Karpas-422 (cell line): ENCODE measurements around the gene RSU1. TPM values are rescaled to one million over a fixed set of nuclear protein-coding genes. Genes with fewer than 3 reads are reported as not detected.
A peak's percentile ranks its signal among the peaks of the same experiment; 100 is the strongest.

Experiments used
- DNase-seq: peaks from one replicate; pipeline ENCODE4 v3.0.0-alpha.2; 2015
- H2AFZ ChIP-seq: fragments of 200-600 bp; sonication (generic); 2 replicates; pipeline ENCODE4 v1.6.1; 2014; ENCODE audit warnings: antibody characterized with exemption, low read length, mixed read lengths
- H3K27ac ChIP-seq: fragments of 200-600 bp; sonication (generic); 2 replicates; pipeline ENCODE4 v1.5.1; 2014; ENCODE audit warnings: mild to moderate bottlenecking, low read length, moderate library complexity
- H3K27me3 ChIP-seq: fragments of 200-600 bp; sonication (generic); 2 replicates; pipeline ENCODE4 v1.6.1; 2014; ENCODE audit warnings: low read length, mixed read lengths
- H3K36me3 ChIP-seq: fragments of 200-600 bp; sonication (generic); 2 replicates; pipeline ENCODE4 v1.6.1; 2014; ENCODE audit warnings: low read length, mixed read lengths; ENCODE audit not compliant: insufficient read depth
- H3K4me1 ChIP-seq: fragments of 200-600 bp; sonication (generic); 2 replicates; pipeline ENCODE4 v1.6.1; 2014; ENCODE audit warnings: mild to moderate bottlenecking, low read length, mixed read lengths
- H3K4me2 ChIP-seq: fragments of 200-600 bp; sonication (generic); 2 replicates; pipeline ENCODE4 v1.6.1; 2014; ENCODE audit warnings: low read length, low read depth, mild to moderate bottlenecking; ENCODE audit not compliant: poor library complexity, severe bottlenecking
- H3K4me3 ChIP-seq: fragments of 200-600 bp; sonication (generic); 2 replicates; pipeline ENCODE4 v1.5.1; 2014; ENCODE audit warnings: mild to moderate bottlenecking, antibody characterized with exemption, low read length, mixed read lengths
- H3K79me2 ChIP-seq: fragments of 200-600 bp; sonication (generic); 2 replicates; pipeline ENCODE4 v1.6.1; 2014; ENCODE audit warnings: mild to moderate bottlenecking, low read length, mixed read lengths
- H3K9ac ChIP-seq: fragments of 200-600 bp; sonication (generic); 2 replicates; pipeline ENCODE4 v1.6.0; 2014; ENCODE audit warnings: low read length
- H3K9me2 ChIP-seq: fragments of 200-600 bp; sonication (generic), shearing (Covaris generic); replicated peaks from 2 replicates; pipeline ENCODE4 v1.6.0; 2014; ENCODE audit warnings: mild to moderate bottlenecking, low read length, moderate library complexity; ENCODE audit not compliant: insufficient read depth
- H3K9me3 ChIP-seq: fragments of 300-700, 200-600 bp; sonication (generic); 2 replicates; pipeline ENCODE4 v1.6.1; 2014; ENCODE audit warnings: low read length, mixed read lengths
- H4K20me1 ChIP-seq: fragments of 200-600 bp; sonication (generic); 2 replicates; pipeline ENCODE4 v1.6.1; 2014; ENCODE audit warnings: mild to moderate bottlenecking, antibody characterized with exemption, low read length, low read depth; ENCODE audit not compliant: insufficient read depth
- total RNA-seq: library from RNA; depleted of rRNA; stranded (reverse); fragments of >200 nt; shearing (Covaris generic); gene quantifications from 2 replicates; pipeline ENCODE4 v1.2.3, GENCODE V29; 2014; ENCODE audit warnings: low replicate concordance

RSU1 gene
- total RNA-seq, 1 experiment from 2014 or later = 83.9 TPM

GRCh38 chr10:16809074-16809718 lies 8.0 kb downstream of the RSU1 start:
- H3K9me2 ChIP-seq = no peaks in the 10 kb centered on the region
- peak; percentile 85 for DNase-seq
- H3K27ac ChIP-seq = no peak overlapping the region
- H2AFZ ChIP-seq = no peak overlapping the region
- H3K27me3 ChIP-seq = no peaks in the 10 kb centered on the region
- H3K4me2 ChIP-seq = no peak overlapping the region
- H4K20me1 ChIP-seq = no peaks in the 10 kb centered on the region
- H3K9ac ChIP-seq = no peak overlapping the region
- no peaks in the 10 kb centered on the region for H3K4me1 ChIP-seq
- H3K36me3 ChIP-seq = no peaks in the 10 kb centered on the region
- H3K4me3 ChIP-seq = no peak overlapping the region
- H3K79me2 ChIP-seq = peaks cover 78% of the 10 kb centered on the region
- H3K9me3 ChIP-seq = no peaks in the 10 kb centered on the region

GRCh38 chr10:16804123-16804522 lies 13.1 kb downstream of the RSU1 start:
- Histone ChIP-seq H3K27ac (no peak overlapping the region), H3K9ac (no peak overlapping the region), H3K4me2 (no peak overlapping the region), H3K27me3 (no peaks in the 10 kb centered on the region), H3K4me1 (no peaks in the 10 kb centered on the region), H3K79me2 (peaks cover 88% of the 10 kb centered on the region), H3K4me3 (no peak overlapping the region), H2AFZ (no peak overlapping the region), H4K20me1 (no peaks in the 10 kb centered on the region), H3K9me2 (no peaks in the 10 kb centered on the region), H3K9me3 (peaks cover 4% of the 10 kb centered on the region; the same call in 1 of the 2 replicates), H3K36me3 (no peaks in the 10 kb centered on the region)
- no peak for DNase-seq

- Histone ChIP-seq H3K9ac (no peak overlapping the region), H3K9me3 (peaks cover 4% of the 10 kb centered on the region; the same call in 1 of the 2 replicates), H3K9me2 (no peaks in the 10 kb centered on the region), H3K79me2 (peaks cover 88% of the 10 kb centered on the region), H3K4me3 (no peak overlapping the region), H4K20me1 (no peaks in the 10 kb centered on the region), H3K27me3 (no peaks in the 10 kb centered on the region), H3K4me2 (no peak overlapping the region), H3K36me3 (no peaks in the 10 kb centered on the region), H3K27ac (no peak overlapping the region), H2AFZ (no peak overlapping the region), H3K4me1 (no peaks in the 10 kb centered on the region)
- no peak for DNase-seq
Observed at GRCh38 chr10:16803464-16803863, 13.8 kb downstream of the RSU1 start.

- Histone ChIP-seq H3K27ac (no peak overlapping the region), H3K9ac (no peak overlapping the region), H4K20me1 (no peaks in the 10 kb centered on the region), H3K79me2 (peaks cover 93% of the 10 kb centered on the region), H3K4me3 (no peak overlapping the region), H3K4me2 (no peak overlapping the region), H3K9me2 (no peaks in the 10 kb centered on the region), H3K36me3 (no peaks in the 10 kb centered on the region), H2AFZ (no peak overlapping the region), H3K9me3 (peaks cover 4% of the 10 kb centered on the region; the same call in 1 of the 2 replicates), H3K4me1 (no peaks in the 10 kb centered on the region), H3K27me3 (no peaks in the 10 kb centered on the region)
- no peak for DNase-seq
Observed at GRCh38 chr10:16799621-16800020, 17.6 kb downstream of the RSU1 start.

GRCh38 chr10:16798571-16798970 lies 18.7 kb downstream of the RSU1 start:
- no peaks in the 10 kb centered on the region for H3K27me3 ChIP-seq
- H3K9me2 ChIP-seq = no peaks in the 10 kb centered on the region
- H3K4me3 ChIP-seq = no peak overlapping the region
- no peaks in the 10 kb centered on the region for H3K36me3 ChIP-seq
- peaks cover 4% of the 10 kb centered on the region; the same call in 1 of the 2 replicates for H3K9me3 ChIP-seq
- H3K4me2 ChIP-seq = no peak overlapping the region
- peaks cover 92% of the 10 kb centered on the region for H3K79me2 ChIP-seq
- no peak for DNase-seq
- no peaks in the 10 kb centered on the region for H4K20me1 ChIP-seq
- H2AFZ ChIP-seq = no peak overlapping the region
- no peak overlapping the region for H3K9ac ChIP-seq
- H3K27ac ChIP-seq = no peak overlapping the region
- H3K4me1 ChIP-seq = no peaks in the 10 kb centered on the region

GRCh38 chr10:16795410-16796073 lies 21.7 kb downstream of the RSU1 start:
- Histone ChIP-seq H3K4me2 (no peak overlapping the region), H4K20me1 (no peaks in the 10 kb centered on the region), H3K9me2 (no peaks in the 10 kb centered on the region), H3K27ac (no peak overlapping the region), H2AFZ (no peak overlapping the region), H3K4me1 (no peaks in the 10 kb centered on the region), H3K79me2 (peaks cover 81% of the 10 kb centered on the region), H3K4me3 (no peak overlapping the region), H3K9me3 (peaks cover 4% of the 10 kb centered on the region; the same call in 1 of the 2 replicates), H3K36me3 (no peaks in the 10 kb centered on the region), H3K9ac (no peak overlapping the region), H3K27me3 (no peaks in the 10 kb centered on the region)
- DNase-seq = no peak

- H3K27ac ChIP-seq = no peak overlapping the region
- H3K9me2 ChIP-seq = no peaks in the 10 kb centered on the region
- DNase-seq = no peak
- no peaks in the 10 kb centered on the region for H3K9me3 ChIP-seq
- H3K79me2 ChIP-seq = peaks cover 81% of the 10 kb centered on the region
- H3K27me3 ChIP-seq = no peaks in the 10 kb centered on the region
- H3K4me2 ChIP-seq = no peak overlapping the region
- H4K20me1 ChIP-seq = no peaks in the 10 kb centered on the region
- no peaks in the 10 kb centered on the region for H3K36me3 ChIP-seq
- no peak overlapping the region for H3K4me3 ChIP-seq
- H2AFZ ChIP-seq = no peak overlapping the region
- H3K9ac ChIP-seq = no peak overlapping the region
- no peaks in the 10 kb centered on the region for H3K4me1 ChIP-seq
Observed at GRCh38 chr10:16794005-16794404, 23.2 kb downstream of the RSU1 start.

- H3K27me3 ChIP-seq = no peaks in the 10 kb centered on the region
- no peak for DNase-seq
- H3K9me3 ChIP-seq = no peaks in the 10 kb centered on the region
- H3K9me2 ChIP-seq = no peaks in the 10 kb centered on the region
- no peaks in the 10 kb centered on the region for H3K4me1 ChIP-seq
- no peak overlapping the region for H2AFZ ChIP-seq
- H3K27ac ChIP-seq = no peak overlapping the region
- H3K36me3 ChIP-seq = no peaks in the 10 kb centered on the region
- H3K4me2 ChIP-seq = no peak overlapping the region
- no peak overlapping the region for H3K9ac ChIP-seq
- H4K20me1 ChIP-seq = no peaks in the 10 kb centered on the region
- peaks cover 77% of the 10 kb centered on the region for H3K79me2 ChIP-seq
- no peak overlapping the region for H3K4me3 ChIP-seq
Observed at GRCh38 chr10:16792675-16793074, 24.5 kb downstream of the RSU1 start.
